NCI-H69 (cell line): ENCODE results near the gene KCNA10.
"Not testable (repeated sequence)": the region's sequence is repeated elsewhere in the genome, so short reads cannot be mapped to it uniquely, and the experiment has no call there.

ENCODE experiments used
- DNase-seq: peaks from one replicate; lab custom pipeline; 2025; lab: John Stamatoyannopoulos, UW

KCNA10 gene

DNA sequence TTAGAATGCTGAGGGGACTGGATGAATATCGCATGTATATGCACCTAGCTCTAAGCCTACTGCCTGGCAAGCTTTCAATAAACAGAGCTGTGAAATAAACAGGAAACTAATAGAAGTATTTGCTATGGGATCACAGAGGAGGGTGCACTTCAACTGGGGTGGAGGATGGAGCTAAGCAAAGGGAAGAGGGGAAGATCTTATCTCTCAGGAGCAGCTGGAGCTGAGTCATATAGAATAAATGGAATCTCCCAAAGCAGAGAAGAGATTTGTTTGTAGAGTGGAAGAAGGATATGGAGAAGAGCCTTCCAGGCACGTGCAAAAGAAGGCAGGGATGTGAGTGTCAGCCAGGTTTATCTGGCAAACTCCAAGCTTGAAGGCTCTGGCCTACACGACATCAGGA is 17.0 kb upstream of the KCNA10 start:
- no peak for DNase-seq

DNA sequence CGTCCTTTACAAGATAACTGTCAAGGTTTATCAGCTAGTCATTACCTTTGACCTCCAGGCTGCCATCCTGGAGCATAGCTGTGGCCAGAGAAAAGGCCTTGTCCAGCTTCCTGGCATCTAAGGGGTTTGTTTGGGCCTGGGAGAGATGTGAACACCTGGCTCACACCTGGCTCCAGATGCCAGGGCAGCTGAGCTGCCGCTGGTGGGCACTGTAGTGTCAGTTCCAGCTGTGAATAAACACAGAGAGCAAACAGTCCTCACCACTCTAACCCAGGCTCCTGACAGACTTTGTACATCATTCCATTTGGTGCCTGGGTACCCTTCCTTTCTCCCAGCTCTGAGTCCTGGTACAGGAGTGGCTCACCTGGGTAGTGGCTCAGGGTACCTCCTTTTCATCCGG is 14.3 kb upstream of the KCNA10 start:
- peak; percentile 69 for DNase-seq

DNA sequence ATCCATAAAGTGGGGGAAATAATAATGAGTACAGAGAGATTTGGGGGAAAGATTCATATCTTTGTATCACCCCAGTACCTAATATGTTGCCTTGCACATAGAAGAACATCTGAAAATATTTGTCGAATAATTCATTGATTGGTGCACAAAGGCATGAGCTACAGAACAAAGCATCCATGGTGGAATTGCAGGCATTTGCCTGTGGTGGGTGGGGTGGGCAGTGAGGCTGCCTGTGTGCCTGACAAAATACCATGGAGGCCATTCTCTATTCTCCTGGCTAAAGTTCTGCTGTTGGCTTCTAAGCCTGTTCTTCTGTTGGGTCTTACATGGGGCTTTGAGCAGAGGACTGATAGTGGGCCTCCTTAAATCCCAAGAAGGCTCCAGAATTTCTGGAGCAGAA is 10.0 kb upstream of the KCNA10 start:
- no peak for DNase-seq

GRCh38 chr1:110526201-110526780 is 7.3 kb upstream of the KCNA10 start:
- DNase-seq: no peak

DNA sequence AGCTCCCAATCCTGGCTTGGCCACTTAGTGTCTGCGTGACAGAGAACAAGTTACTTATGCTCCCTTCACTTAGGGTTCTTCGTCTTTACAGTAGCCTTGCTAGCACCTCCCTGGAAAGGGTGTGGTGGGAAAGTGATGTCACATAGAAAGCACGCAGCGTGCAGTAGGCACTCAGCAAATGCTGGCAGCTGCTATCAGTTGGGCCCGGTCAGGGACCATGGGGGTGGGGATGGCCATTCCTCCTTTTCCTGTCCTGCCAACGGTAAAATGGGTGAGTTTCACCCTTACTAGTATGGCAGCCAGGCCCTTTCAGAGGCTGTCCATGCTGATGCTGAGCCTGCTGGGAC is 6.2 kb upstream of the KCNA10 start:
- DNase-seq: no peak

GRCh38 chr1:110524311-110525248 is 5.6 kb upstream of the KCNA10 start:
- peak; percentile 72 for DNase-seq

DNA sequence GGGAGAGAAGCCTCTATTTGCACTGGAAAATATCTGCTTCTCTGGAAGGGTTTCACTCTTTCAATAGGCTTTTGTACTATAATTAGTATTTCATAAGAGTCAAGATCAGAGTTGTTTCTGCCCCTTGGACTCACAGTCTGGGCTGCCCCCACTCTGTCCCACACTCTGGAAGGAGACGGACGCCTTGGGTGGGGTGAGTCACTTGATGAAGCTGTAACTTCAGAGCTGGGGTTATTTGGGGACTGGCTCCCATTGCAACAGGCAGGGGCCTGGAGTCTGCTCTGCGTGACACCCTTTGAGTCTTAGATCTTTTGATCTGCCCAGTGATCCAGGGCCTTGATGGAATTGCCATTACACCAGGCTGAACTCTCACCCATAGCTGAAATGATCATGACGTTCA is 4.0 kb upstream of the KCNA10 start:
- DNase-seq: no peak

- DNase-seq: no peak
These were observed 3.6 kb upstream of the KCNA10 start for GRCh38 chr1:110522560-110522959.

DNA sequence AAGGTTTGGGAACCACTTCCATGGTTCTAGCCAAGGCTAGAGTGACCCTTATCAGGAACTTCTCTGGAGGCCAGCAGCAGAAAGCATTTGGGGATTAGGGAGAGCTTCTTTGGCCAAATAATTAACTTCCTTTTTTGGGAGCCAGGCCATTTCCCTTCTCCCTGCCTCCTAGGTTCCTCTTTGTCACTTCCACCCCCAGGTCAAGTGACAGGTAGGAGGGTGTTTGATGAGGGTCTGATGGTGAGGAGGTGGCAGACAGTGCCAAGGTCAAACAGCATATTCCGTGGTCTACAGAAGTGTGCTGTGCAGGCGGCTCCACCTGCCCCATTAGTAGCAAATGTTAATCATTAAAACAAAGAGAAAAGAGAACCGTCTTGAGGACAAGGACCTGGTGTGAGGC is 1.9 kb upstream of the KCNA10 start:
- no peak for DNase-seq

GRCh38 chr1:110515891-110516290 is 3.1 kb downstream of the KCNA10 start:
- no peak for DNase-seq

- no peak for DNase-seq
These were observed 3.9 kb downstream of the KCNA10 start for GRCh38 chr1:110515041-110515440.

GRCh38 chr1:110513511-110513910 is 5.5 kb downstream of the KCNA10 start:
- DNase-seq: peak; percentile 26

DNA sequence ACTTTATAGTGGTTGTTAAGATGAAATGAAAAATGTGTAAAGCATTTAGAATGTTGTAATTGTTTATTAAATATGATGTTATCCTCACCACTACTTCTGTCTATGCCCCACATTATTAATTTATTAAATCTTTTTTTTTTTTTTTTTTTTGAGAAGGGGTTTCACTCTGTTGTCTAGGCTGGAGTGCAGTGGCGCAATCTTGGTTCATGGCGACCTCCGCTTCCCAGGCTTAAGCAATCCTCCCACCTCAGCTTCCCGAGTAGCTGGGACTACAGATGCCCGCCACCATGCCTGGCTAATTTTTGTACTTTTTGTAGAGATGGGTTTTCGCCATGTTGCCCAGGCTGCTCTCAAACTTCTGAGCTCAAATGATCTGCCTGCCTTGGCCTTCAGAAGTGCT is 7.5 kb downstream of the KCNA10 start:
- DNase-seq: no peak

DNA sequence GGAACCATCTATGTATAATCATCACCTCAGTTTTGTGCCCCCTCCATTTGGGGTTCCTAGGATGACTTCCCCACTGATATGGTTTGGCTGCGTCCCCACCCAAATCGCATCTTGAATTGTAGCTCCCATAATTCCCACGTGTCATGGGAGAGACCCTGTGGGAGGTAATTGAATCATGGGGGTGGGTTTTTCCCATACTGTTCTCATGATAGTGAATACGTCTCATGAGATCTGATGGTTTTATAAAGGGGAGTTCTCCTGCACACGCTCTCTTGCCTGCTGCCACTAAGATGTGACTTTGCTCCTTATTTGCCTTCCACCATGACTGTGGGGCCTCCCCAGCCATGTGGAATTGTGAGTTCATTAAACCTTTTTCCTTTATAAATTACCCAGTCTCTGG is 8.1 kb downstream of the KCNA10 start:
- not testable (repeated sequence) for DNase-seq

DNA sequence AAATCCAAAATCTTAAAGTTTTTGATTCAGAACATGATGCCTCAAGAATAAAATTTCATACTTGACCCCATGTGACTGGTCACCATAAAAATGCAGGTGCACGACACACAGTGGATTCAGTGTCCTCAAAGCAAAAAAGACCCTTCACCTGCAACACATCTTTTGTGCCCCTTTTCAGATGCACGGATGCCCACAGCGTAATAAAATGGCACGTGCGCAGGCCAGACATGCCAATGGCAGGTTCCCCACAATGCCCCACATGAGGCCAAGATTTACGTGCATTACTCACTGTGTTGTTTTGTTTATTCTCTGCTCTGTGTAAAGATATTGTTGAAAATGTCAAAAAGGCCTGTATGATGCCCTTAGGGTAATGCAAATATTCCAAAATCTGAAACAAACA is 9.3 kb downstream of the KCNA10 start:
- DNase-seq: no peak

GRCh38 chr1:110508028-110508940 is 10.7 kb downstream of the KCNA10 start:
- DNase-seq: no peak

GRCh38 chr1:110506541-110506940 is 12.4 kb downstream of the KCNA10 start:
- no peak for DNase-seq

- DNase-seq: no peak
These were observed 13.4 kb downstream of the KCNA10 start for GRCh38 chr1:110505596-110505995.

- DNase-seq: no peak
These were observed 14.7 kb downstream of the KCNA10 start for GRCh38 chr1:110504226-110504625.

- DNase-seq: no peak
These were observed 15.5 kb downstream of the KCNA10 start for GRCh38 chr1:110503471-110503870.

DNA sequence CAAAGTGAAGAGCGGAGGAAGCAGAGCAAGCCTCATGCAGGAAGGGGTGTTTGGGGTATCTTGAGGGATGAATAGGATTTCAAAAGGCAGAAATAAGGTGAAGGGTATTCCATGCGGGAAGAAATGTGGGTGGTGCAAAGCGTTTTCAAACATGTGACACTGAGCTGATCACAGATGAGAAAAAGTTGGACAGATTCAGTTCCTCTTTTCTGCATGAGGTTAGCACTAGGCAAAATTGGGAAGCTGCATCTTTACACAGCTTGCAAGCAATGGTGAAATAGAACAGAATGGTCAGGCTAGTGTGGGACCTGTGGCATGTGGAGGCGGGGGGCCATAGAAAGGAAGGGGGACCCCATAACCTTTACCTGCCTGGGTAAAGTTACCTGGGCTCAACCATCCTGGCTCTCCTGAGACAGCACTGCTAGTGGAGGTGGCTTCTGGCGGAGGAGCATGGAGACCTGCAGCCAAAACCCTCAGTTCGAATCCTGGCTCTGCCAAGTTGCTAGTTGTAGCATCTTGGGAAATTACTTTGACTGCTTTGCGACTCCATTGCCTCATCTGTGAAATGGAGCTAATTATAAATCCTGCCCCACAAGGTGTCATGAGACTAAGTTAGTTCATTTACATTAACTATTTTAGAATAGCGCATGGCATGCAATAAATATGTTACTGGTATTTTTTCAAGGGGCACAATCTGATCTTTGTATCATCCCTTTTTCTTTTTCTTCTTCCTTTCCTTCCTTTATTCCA is 16.4 kb downstream of the KCNA10 start:
- no peak for DNase-seq
